Central memory CD8-positive, alpha-beta T cell (primary cell): Measurements from ENCODE around the gene CXCL13.
A peak's percentile ranks its signal among the peaks of the same experiment; 100 is the strongest.

Experiments
- ATAC-seq: fragments of 150-1000 bp; cut with Tn5 transposase; replicated peaks from 2 replicates; pipeline ENCODE4 v1.10.0; 2022; ENCODE audit warnings: mild to moderate bottlenecking, moderate FRiP score, moderate number of reproducible peaks; ENCODE audit not compliant: poor library complexity, severe bottlenecking; ENCODE audit errors: extremely low read depth
- DNase-seq, 2 donors: peaks; one replicate each; pipeline ENCODE4 v3.0.0; 2021; ENCODE audit warnings: low spot score in 2 of 2
- H3K27ac Mint-ChIP-seq: one replicate; pipeline ENCODE4 v1.8.0; 2022; ENCODE audit warnings: low read depth, mild to moderate bottlenecking, moderate library complexity, mixed read lengths
- H3K27me3 Mint-ChIP-seq: one replicate; pipeline ENCODE4 v1.8.0; 2022; ENCODE audit warnings: mixed read lengths
- H3K36me3 Mint-ChIP-seq: one replicate; pipeline ENCODE4 v1.8.0; 2022; ENCODE audit warnings: mild to moderate bottlenecking, moderate library complexity, mixed read lengths; ENCODE audit not compliant: insufficient read depth
- H3K4me1 Mint-ChIP-seq: one replicate; pipeline ENCODE4 v1.8.0; 2022; ENCODE audit warnings: mixed read lengths
- H3K4me3 Mint-ChIP-seq: one replicate; pipeline ENCODE4 v1.8.0; 2022; ENCODE audit warnings: mild to moderate bottlenecking, moderate library complexity, mixed read lengths
- H3K9me3 Mint-ChIP-seq: one replicate; pipeline ENCODE4 v1.8.0; 2022; ENCODE audit warnings: mixed read lengths

CXCL13 gene

DNA sequence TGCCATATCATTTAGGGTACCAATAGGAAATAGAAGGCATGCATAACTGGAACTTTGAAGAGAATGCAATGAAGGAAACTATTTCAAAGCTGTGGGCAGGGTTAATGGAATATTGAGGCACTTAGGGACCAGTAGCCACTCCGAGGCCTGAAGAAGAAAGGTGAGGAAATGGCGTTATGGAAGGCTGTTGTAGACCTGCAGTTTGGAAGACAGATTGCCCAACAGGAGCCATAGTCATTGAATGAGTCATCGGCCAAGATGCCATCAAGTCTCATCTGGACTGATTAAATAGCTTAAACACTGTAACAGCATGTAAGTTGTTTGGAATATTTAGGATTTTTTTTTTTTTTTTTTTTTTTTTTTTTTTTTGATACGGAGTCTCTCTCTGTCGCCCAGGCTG lies 11.6 kb downstream of the CXCL13 start:
- Mint-ChIP-seq H3K4me1 (peaks cover 8% of the 10 kb centered on the region), H3K4me3 (no peak overlapping the region), H3K36me3 (peaks cover 1% of the 10 kb centered on the region), H3K27ac (no peak overlapping the region), H3K9me3 (no peaks in the 10 kb centered on the region), H3K27me3 (peaks cover 27% of the 10 kb centered on the region)
- no peak for ATAC-seq
- DNase-seq = no peak

DNA sequence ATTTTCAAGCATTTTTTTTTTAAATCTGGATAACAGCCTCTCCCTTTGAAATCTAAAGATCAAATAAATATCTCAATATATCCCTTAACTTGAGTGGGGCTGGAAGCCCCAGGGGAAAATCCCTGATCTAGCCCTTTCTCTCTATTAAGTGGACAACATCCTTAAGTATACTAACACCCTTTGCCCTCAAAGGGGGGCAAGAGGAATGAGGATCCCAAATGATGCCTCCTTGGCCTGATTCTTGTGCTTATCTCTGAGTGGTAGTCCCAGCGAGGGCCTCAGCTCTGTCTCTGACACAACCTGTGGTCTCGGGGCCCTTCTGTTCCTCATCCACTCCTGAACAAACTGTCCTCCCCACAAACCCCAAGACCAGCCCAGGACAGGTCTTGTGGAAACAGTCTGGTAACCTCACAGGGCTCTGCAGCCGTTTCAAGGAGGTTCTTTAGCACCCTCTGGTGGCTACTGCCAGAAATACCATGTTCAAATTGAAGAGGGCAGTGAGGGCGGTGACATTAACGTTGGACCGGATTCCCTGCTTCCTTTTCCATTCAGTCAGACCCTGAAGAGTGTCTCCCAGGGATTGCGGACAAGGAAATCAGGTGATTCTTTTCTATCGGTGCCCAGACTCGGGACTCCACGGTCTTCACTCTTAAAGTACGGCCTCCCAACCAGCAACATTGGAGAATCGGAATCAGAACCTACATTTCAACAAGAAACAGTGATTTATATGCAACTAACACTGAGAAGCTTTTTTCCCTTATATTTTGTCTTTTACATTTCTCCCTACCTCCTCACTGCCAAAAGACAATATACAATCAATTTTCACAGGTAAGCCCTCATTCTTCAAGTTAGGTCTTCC lies 13.0 kb downstream of the CXCL13 start:
- peaks cover 13% of the 10 kb centered on the region for H3K27me3 Mint-ChIP-seq
- peak; percentile 32 to 39 for DNase-seq
- no peaks in the 10 kb centered on the region for H3K9me3 Mint-ChIP-seq
- no peak overlapping the region for H3K27ac Mint-ChIP-seq
- peaks cover 1% of the 10 kb centered on the region for H3K36me3 Mint-ChIP-seq
- peaks cover 8% of the 10 kb centered on the region for H3K4me1 Mint-ChIP-seq
- peak; percentile 49 for ATAC-seq
- no peak overlapping the region for H3K4me3 Mint-ChIP-seq

DNA sequence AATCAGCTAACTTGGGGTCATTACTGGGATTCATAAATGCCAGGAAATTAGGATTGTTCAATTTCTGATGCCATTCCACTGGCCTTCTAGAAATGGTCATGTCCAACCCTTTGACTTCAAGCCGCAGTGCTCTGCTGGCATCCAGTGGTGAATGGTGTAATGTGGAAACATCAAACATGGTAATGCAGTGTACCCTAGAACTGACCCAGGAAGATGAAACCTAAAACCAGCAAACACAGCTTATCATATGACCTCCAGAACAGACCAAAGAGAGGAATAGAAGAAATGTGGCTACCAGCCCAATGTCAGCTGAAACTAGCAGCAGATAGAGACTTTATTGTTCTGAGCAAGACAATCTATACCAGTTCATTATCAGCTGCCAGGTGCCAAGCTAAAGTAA lies 13.8 kb downstream of the CXCL13 start:
- Mint-ChIP-seq H3K4me1 (peaks cover 8% of the 10 kb centered on the region), H3K9me3 (no peaks in the 10 kb centered on the region), H3K27ac (no peak overlapping the region), H3K4me3 (no peak overlapping the region), H3K36me3 (peaks cover 1% of the 10 kb centered on the region), H3K27me3 (peaks cover 13% of the 10 kb centered on the region)
- DNase-seq = no peak
- no peak for ATAC-seq

DNA sequence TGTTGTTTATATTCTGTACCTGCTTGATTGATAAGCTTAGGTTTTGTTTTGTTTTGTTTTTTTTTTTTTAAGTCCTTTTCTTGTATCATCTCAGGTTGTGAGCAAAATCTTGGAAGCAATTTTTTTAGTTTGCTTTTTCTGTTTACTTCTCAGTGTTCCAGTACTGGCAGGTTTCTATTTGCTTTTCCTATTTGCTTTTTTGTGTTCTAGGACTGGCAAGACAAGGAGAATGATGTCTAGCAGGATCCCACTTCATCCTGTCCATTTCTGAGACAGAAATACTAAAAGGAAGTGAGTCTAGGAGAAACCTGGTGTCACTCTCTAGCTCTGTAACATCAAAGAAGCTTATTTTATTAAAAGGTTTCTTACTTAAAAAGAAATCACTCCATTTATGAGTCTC lies 15.6 kb downstream of the CXCL13 start:
- Mint-ChIP-seq H3K36me3 (peaks cover 1% of the 10 kb centered on the region), H3K4me1 (peaks cover 8% of the 10 kb centered on the region), H3K9me3 (no peaks in the 10 kb centered on the region), H3K27ac (no peak overlapping the region), H3K27me3 (peaks cover 13% of the 10 kb centered on the region), H3K4me3 (no peak overlapping the region)
- DNase-seq (no peak), ATAC-seq (no peak)

DNA sequence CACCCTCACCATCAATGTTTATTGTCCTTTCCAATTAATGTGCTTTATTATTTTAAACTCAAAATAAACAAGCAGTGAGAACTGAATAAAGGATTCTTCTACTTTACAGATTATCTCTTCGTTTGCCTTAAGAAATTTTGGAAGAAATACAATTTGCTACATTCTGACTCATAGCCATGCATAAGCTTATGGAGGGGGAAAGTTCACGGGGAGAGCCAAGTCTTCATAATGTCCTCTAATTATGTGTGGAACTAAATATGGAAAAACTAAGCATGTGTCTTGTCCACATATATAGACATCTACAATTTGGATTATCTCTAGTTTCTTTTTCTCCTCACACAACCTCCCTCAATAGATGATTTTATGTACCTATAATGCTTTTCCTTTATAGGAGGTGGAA lies 17.5 kb downstream of the CXCL13 start:
- Mint-ChIP-seq H3K9me3 (no peaks in the 10 kb centered on the region), H3K4me1 (peaks cover 8% of the 10 kb centered on the region), H3K27ac (no peak overlapping the region), H3K4me3 (no peak overlapping the region), H3K27me3 (peaks cover 13% of the 10 kb centered on the region), H3K36me3 (no peaks in the 10 kb centered on the region)
- ATAC-seq = no peak
- DNase-seq = no peak

DNA sequence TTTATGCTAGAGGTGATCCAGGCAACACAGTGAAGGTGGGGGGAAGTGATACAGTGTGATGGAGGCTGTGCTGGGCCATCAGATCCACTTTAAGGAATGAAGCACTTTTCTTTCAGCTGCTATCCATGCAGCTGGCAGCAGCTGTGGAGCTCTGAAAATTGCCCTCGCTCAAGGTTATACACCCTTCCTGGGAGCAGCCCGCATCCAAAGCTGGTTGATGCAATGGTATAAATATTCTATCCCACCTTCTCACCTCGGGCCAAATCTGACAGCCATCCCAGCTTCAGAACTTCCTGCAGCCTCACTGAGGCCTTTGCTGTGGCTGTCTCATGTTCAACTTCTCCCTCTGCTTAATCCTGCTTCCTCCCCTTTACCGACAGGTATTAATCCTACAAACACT lies 18.6 kb downstream of the CXCL13 start:
- Mint-ChIP-seq H3K4me3 (no peak overlapping the region), H3K9me3 (no peaks in the 10 kb centered on the region), H3K36me3 (no peaks in the 10 kb centered on the region), H3K27ac (no peak overlapping the region), H3K27me3 (peaks cover 4% of the 10 kb centered on the region), H3K4me1 (no peaks in the 10 kb centered on the region)
- DNase-seq (no peak), ATAC-seq (no peak)

DNA sequence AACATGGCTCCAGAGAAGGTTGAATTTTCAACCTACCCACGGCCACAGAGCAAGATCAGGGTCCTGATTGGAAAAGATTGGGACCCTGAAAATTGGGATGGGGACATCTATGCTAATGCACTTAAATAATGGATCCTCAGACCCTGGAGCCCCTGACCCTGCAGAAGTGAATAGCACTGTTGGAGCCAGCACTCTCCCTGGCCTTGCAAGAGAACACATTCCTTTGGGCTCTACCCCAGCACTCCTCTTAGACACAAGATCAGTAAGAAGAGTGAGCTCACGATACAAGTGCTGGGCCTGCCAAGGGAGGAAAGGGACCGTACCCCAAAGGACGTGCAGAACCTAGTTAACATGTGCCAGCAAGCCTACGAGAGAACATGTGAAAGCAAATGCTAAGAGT lies 19.9 kb downstream of the CXCL13 start:
- DNase-seq = no peak
- ATAC-seq = no peak
- H3K4me3 Mint-ChIP-seq = no peak overlapping the region
- no peaks in the 10 kb centered on the region for H3K9me3 Mint-ChIP-seq
- H3K27me3 Mint-ChIP-seq = no peaks in the 10 kb centered on the region
- H3K36me3 Mint-ChIP-seq = no peaks in the 10 kb centered on the region
- H3K27ac Mint-ChIP-seq = no peak overlapping the region
- H3K4me1 Mint-ChIP-seq = peaks cover 8% of the 10 kb centered on the region

DNA sequence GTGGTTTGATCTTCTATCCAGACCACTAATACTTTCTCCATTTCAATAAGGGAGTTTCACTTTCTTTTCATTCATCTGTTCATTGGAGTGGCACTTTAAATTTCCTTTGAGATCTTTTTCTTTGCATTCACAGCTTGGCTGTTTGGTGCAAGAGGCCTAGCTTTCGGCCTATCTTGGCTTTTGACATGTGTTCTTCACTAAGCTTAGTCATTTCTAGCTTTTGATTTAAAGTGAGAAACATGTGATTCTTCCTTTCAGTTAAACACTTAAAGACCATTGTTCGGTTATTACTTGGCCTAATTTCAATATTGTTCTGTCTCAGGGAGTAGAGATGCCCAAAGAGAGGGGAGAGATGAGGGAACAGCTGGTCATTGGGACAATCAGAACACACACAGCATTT lies 24.3 kb downstream of the CXCL13 start:
- Mint-ChIP-seq H3K27ac (peak overlapping the region; percentile 54), H3K9me3 (no peaks in the 10 kb centered on the region), H3K27me3 (no peaks in the 10 kb centered on the region), H3K36me3 (no peaks in the 10 kb centered on the region), H3K4me1 (peaks cover 8% of the 10 kb centered on the region), H3K4me3 (no peak overlapping the region)
- no peak for ATAC-seq
- DNase-seq = no peak

DNA sequence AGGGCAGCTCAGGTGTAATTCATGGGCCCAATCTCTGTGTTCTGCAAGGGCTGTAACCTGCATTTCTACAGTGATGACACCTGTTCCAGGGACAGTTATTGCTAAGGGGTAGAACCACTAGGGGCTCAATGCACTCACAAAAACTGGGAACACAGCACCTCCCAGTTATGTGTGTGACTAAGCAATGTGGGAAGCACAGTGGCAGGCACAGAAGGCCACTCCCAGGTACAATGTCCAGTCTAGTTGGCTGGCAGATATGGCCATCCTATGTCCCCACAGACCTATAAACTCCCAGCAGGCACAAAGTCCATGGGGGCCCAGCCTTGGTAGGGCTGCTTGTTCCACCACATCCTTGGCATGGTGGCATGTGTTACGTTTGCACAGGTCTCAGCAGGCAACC lies 25.7 kb downstream of the CXCL13 start:
- Mint-ChIP-seq H3K4me3 (no peak overlapping the region), H3K9me3 (no peaks in the 10 kb centered on the region), H3K4me1 (peaks cover 8% of the 10 kb centered on the region), H3K36me3 (no peaks in the 10 kb centered on the region), H3K27ac (no peak overlapping the region), H3K27me3 (no peaks in the 10 kb centered on the region)
- no peak for DNase-seq
- ATAC-seq = no peak

DNA sequence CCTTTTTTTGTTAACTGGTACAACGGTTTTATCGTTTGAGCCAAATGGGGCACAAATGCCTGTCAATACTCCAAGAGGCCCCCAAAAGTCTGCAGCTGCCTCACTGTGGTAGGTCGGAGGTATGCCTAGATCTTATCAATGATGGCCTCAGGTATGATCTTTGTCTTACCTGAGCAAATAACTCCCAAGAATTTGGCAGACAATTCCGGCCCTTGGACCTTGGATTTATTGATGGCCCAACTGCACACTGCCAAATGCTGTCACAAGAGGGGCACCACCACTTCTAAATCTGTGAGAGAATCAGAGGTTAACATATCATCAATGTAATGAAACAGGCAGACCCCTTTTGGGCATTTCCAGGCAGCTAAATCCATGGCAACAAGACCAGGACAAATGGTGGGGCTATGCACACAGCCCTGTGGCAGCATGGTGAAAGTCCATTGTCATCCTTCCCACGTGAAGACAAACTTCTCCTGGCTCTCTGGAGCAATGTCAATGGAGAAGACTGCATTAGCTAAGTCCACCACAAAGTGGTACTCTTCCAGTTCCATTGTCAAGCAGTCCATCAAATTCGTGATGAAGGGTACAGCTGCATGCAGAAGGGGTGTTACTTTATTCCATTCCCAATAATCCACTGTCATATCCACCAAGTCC lies 28.6 kb downstream of the CXCL13 start:
- no peaks in the 10 kb centered on the region for H3K36me3 Mint-ChIP-seq
- H3K9me3 Mint-ChIP-seq = no peaks in the 10 kb centered on the region
- H3K27me3 Mint-ChIP-seq = no peaks in the 10 kb centered on the region
- peaks cover 8% of the 10 kb centered on the region for H3K4me1 Mint-ChIP-seq
- DNase-seq = no peak
- ATAC-seq = no peak
- H3K27ac Mint-ChIP-seq = no peak overlapping the region
- H3K4me3 Mint-ChIP-seq = no peak overlapping the region

DNA sequence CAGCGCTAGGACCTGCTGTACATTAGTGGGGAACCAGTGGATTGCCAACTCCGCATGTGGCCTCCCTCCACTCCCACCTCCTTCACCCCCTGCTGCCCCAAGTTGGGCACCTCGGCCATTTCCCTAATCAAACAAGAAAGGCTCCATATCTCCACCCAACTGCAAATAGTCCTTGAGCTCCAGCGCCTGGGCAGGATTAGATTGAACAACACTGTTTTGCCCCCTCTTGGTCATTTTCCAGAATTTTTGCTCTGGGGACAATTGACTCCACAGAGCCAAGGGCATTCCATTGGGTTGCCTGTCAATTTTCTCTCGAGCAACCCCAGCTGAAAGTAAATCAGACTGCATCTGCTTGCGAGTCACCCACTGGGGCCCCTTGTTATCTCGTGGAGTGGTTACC lies 29.6 kb downstream of the CXCL13 start:
- Mint-ChIP-seq H3K4me1 (peaks cover under 1% of the 10 kb centered on the region), H3K4me3 (no peak overlapping the region), H3K9me3 (no peaks in the 10 kb centered on the region), H3K36me3 (no peaks in the 10 kb centered on the region), H3K27ac (no peak overlapping the region), H3K27me3 (no peaks in the 10 kb centered on the region)
- no peak for DNase-seq
- ATAC-seq = no peak

DNA sequence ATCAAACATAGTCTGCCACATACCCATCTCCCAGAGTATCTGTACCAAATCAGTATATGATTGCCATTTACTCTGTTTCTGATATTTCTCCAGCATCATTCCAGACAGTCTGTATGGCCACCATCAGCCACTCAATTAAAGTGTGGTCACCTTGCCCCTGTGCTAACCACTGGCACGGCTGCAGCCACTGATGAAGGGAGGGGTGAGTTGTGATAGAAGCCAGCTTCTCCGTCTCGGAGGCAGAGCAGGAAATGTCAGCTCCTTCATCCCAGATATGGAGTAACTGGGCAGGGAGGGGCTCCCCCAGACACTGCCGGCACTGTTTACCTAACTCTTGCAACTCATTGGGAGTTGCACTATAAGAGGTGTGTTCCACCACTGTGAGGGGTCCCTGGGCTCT lies 30.3 kb downstream of the CXCL13 start:
- H3K4me1 Mint-ChIP-seq = no peaks in the 10 kb centered on the region
- DNase-seq (no peak), ATAC-seq (no peak)
- no peaks in the 10 kb centered on the region for H3K36me3 Mint-ChIP-seq
- H3K27ac Mint-ChIP-seq = no peak overlapping the region
- H3K4me3 Mint-ChIP-seq = no peak overlapping the region
- no peaks in the 10 kb centered on the region for H3K9me3 Mint-ChIP-seq
- H3K27me3 Mint-ChIP-seq = no peaks in the 10 kb centered on the region

DNA sequence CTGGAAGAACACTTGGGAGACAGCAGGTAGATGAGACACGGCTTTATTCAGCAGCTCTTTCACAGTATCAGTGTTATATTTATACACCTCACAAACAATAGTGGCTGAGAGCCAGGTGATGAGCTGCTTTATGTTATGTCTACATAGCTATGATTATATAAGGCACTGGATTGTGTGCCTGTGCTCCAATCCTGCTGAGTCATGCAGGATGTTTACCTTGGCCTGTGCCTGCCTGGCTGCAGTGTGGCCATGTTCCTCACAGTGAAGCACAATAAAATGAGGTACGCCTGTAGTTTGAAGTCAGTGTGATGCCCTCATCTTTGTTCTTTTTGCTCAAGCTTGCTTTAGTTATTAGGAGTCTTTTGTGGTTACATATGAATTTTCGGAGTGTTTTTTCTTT lies 31.3 kb downstream of the CXCL13 start:
- Mint-ChIP-seq H3K9me3 (no peaks in the 10 kb centered on the region), H3K4me1 (no peaks in the 10 kb centered on the region), H3K4me3 (no peak overlapping the region), H3K27ac (no peak overlapping the region), H3K27me3 (no peaks in the 10 kb centered on the region), H3K36me3 (no peaks in the 10 kb centered on the region)
- ATAC-seq = no peak
- no peak for DNase-seq
